Measurements from ENCODE around the gene TNFAIP8L2. TPM values are rescaled to one million over a fixed set of nuclear protein-coding genes. Genes with fewer than 3 reads are reported as not detected.

The TNFAIP8L2 gene
- total RNA-seq, 1 donor from 2014 or later = 2.6 TPM

Other genes starting within 250 kb of the TNFAIP8L2 start
- gene SETDB1, start 230.3 kb upstream of the TNFAIP8L2 start, total RNA-seq = 16.2 TPM
- 92.6 TPM for gene CERS2, start 181.8 kb upstream of the TNFAIP8L2 start, total RNA-seq
- not detected for gene ANXA9, start 174.4 kb upstream of the TNFAIP8L2 start, total RNA-seq
- gene MINDY1, start 149.7 kb upstream of the TNFAIP8L2 start, total RNA-seq = 38.5 TPM
- 42.1 TPM for gene PRUNE1, start 148.2 kb upstream of the TNFAIP8L2 start, total RNA-seq
- gene BNIPL, start 120.1 kb upstream of the TNFAIP8L2 start, total RNA-seq = 0.30 TPM
- 6.6 TPM for gene C1orf56, start 108.9 kb upstream of the TNFAIP8L2 start, total RNA-seq
- gene CDC42SE1, start 97.0 kb upstream of the TNFAIP8L2 start, total RNA-seq = 28.0 TPM
- 4.9 TPM for gene MLLT11, start 96.3 kb upstream of the TNFAIP8L2 start, total RNA-seq
- gene GABPB2, start 85.9 kb upstream of the TNFAIP8L2 start, total RNA-seq = 8.4 TPM
- gene SEMA6C, start 10.0 kb upstream of the TNFAIP8L2 start, total RNA-seq = 57.6 TPM
- gene LYSMD1, start 9.3 kb downstream of the TNFAIP8L2 start, total RNA-seq = 12.3 TPM
- 16.6 TPM for gene SCNM1, start 9.5 kb downstream of the TNFAIP8L2 start, total RNA-seq
- gene TMOD4, start 19.3 kb downstream of the TNFAIP8L2 start, total RNA-seq = not detected
- gene VPS72, start 33.5 kb downstream of the TNFAIP8L2 start, total RNA-seq = 47.1 TPM
- 34.8 TPM for gene PIP5K1A, start 41.9 kb downstream of the TNFAIP8L2 start, total RNA-seq
- gene PSMD4, start 98.1 kb downstream of the TNFAIP8L2 start, total RNA-seq = 164 TPM
- 10.8 TPM for gene ZNF687, start 125.7 kb downstream of the TNFAIP8L2 start, total RNA-seq
- gene PI4KB, start 170.8 kb downstream of the TNFAIP8L2 start, total RNA-seq = 53.7 TPM
- gene RFX5, start 190.6 kb downstream of the TNFAIP8L2 start, total RNA-seq = 16.5 TPM
- 129 TPM for gene SELENBP1, start 216.1 kb downstream of the TNFAIP8L2 start, total RNA-seq
- gene PSMB4, start 242.9 kb downstream of the TNFAIP8L2 start, total RNA-seq = 185 TPM